GM23248 (cell line): ENCODE data around the gene CSNK2A1. TPM values are rescaled to one million over a fixed set of nuclear protein-coding genes. Genes with fewer than 3 reads are reported as not detected.
A peak's percentile ranks its signal among the peaks of the same experiment; 100 is the strongest.

Experiments
- DNase-seq: peaks from one replicate; pipeline ENCODE4 v3.0.0-alpha.2; 2015
- H2AFZ ChIP-seq: fragments of 200-600 bp; sonication (generic); 2 replicates; pipeline ENCODE4 v1.6.1; 2016; ENCODE audit warnings: antibody characterized with exemption
- H3F3A ChIP-seq: fragments of 200-600 bp; sonication (generic); 2 replicates; pipeline ENCODE4 v1.6.1; 2016; ENCODE audit warnings: mild to moderate bottlenecking, antibody characterized with exemption, mixed run types; ENCODE audit not compliant: insufficient read depth
- H3K27ac ChIP-seq: fragments of 200-600 bp; sonication (generic); 2 replicates; pipeline ENCODE4 v1.5.1; 2016; ENCODE audit warnings: mild to moderate bottlenecking
- H3K27me3 ChIP-seq: fragments of 200-600 bp; sonication (generic); replicated peaks from 2 replicates; pipeline ENCODE4 v1.6.1; 2016; ENCODE audit warnings: mild to moderate bottlenecking; ENCODE audit not compliant: insufficient read depth
- H3K36me3 ChIP-seq: fragments of 200-600 bp; sonication (generic); 2 replicates; pipeline ENCODE4 v1.6.1; 2016; ENCODE audit warnings: low read depth, mild to moderate bottlenecking
- H3K4me1 ChIP-seq: fragments of 200-600 bp; sonication (generic); 2 replicates; pipeline ENCODE4 v1.6.1; 2016; ENCODE audit warnings: mild to moderate bottlenecking; ENCODE audit not compliant: insufficient read depth
- H3K4me2 ChIP-seq: fragments of 200-600 bp; sonication (generic); one replicate; pipeline ENCODE4 v1.6.1; 2016; ENCODE audit warnings: mild to moderate bottlenecking; ENCODE audit not compliant: unreplicated experiment
- H3K4me3 ChIP-seq: fragments of 200-600 bp; sonication (generic); 2 replicates; pipeline ENCODE4 v1.5.1; 2016; ENCODE audit warnings: mild to moderate bottlenecking
- H3K79me2 ChIP-seq: fragments of 200-600 bp; sonication (generic); 2 replicates; pipeline ENCODE4 v1.6.1; 2016; ENCODE audit warnings: mild to moderate bottlenecking; ENCODE audit not compliant: insufficient read depth
- H3K9ac ChIP-seq: fragments of 200-600 bp; sonication (generic); 2 replicates; pipeline ENCODE4 v1.6.1; 2016; ENCODE audit warnings: mild to moderate bottlenecking
- H3K9me2 ChIP-seq: fragments of 200-600 bp; sonication (generic); 2 replicates; pipeline ENCODE4 v1.6.1; 2016; ENCODE audit warnings: mixed run types, mild to moderate bottlenecking, moderate library complexity; ENCODE audit not compliant: insufficient read depth
- H3K9me3 ChIP-seq: fragments of 200-600 bp; sonication (generic); one replicate; pipeline ENCODE4 v1.6.1; 2017; ENCODE audit warnings: low read depth
- H4K20me1 ChIP-seq: fragments of 200-600 bp; sonication (generic); 2 replicates; pipeline ENCODE4 v1.6.0; 2016; ENCODE audit not compliant: insufficient read depth
- EZH2 ChIP-seq: fragments of 200-600 bp; sonication (generic); IDR thresholded peaks from 2 replicates; pipeline ENCODE4 v1.6.1; 2018; ENCODE audit warnings: antibody characterized with exemption, mild to moderate bottlenecking; ENCODE audit not compliant: insufficient read depth, poor library complexity, severe bottlenecking
- EZH2phosphoT487 ChIP-seq: fragments of 200-600 bp; sonication (generic); IDR thresholded peaks from 2 replicates; pipeline ENCODE4 v1.6.1; 2018; ENCODE audit warnings: antibody characterized with exemption, moderate library complexity, mild to moderate bottlenecking, low read depth; ENCODE audit not compliant: insufficient read depth
- WGBS, 2 experiments: methylation state at CpG; one replicate each; pipeline ENCODE4 v1.1.6; 2015 to 2017; ENCODE audit warnings: low lambda C conversion rate in 2 of 2, low coverage in 1 of 2; ENCODE audit errors: missing lambda C conversion rate in 2 of 2; 5-methylcytosine and 5-hydroxymethylcytosine counted together
- in situ Hi-C: fragments of 300-500 bp; cut with MboI; formaldehyde crosslinking; loops from 2 replicates; pipeline ENCODE4 v1.15.0; 2020
- polyA plus RNA-seq: library from polyadenylated mRNA; unstranded; fragments of >200 nt; fragmentation: Nextera tagmentation; extraction: Ambion mirVana; gene quantifications from 2 replicates; pipeline ENCODE4 v1.2.1, GENCODE V29; 2016
- total RNA-seq: library from RNA; depleted of rRNA; stranded (reverse); fragments of >200 nt; shearing (Covaris generic); gene quantifications from 2 replicates; pipeline ENCODE4 v1.2.3, GENCODE V29; 2014

Gene CSNK2A1
- total and polyA plus RNA-seq, 2 experiments from 2014 or later = 69.0 to 98.8 TPM

- TF ChIP-seq EZH2 (no peak), EZH2phosphoT487 (no peak)
- in situ Hi-C loops = no loop called here
Observed at GRCh38 chr20:503048-503737, 40.4 kb downstream of the CSNK2A1 start.

GRCh38 chr20:497979-498378 is 45.6 kb downstream of the CSNK2A1 start:
- Histone ChIP-seq H3K4me2 (no peak overlapping the region), H3K9me3 (no peaks in the 10 kb centered on the region), H3K27ac (no peak overlapping the region), H3K79me2 (peaks cover 23% of the 10 kb centered on the region), H3K27me3 (no peaks in the 10 kb centered on the region), H3K4me1 (no peaks in the 10 kb centered on the region), H3F3A (peaks cover 6% of the 10 kb centered on the region; the same call in 1 of the 2 replicates), H3K9me2 (no peaks in the 10 kb centered on the region), H3K36me3 (peaks cover 76% of the 10 kb centered on the region), H2AFZ (no peak overlapping the region), H3K4me3 (no peak overlapping the region), H3K9ac (no peak overlapping the region), H4K20me1 (no peaks in the 10 kb centered on the region)
- no peak for TF ChIP-seq EZH2phosphoT487
- no peak for TF ChIP-seq EZH2
- DNase-seq = peak; percentile 53
- WGBS, 2 experiments = 96 to 98% methylated on average over 2 of the region's 2 CpGs
- in situ Hi-C loops = no loop called here

More at GRCh38 chr20:503048-503737, 40.4 kb downstream of the CSNK2A1 start:
- Histone ChIP-seq H3K36me3 (peaks cover 80% of the 10 kb centered on the region), H3K9me2 (no peaks in the 10 kb centered on the region), H3K79me2 (peaks cover 68% of the 10 kb centered on the region), H2AFZ (no peak overlapping the region), H3K9me3 (no peaks in the 10 kb centered on the region), H3K27me3 (no peaks in the 10 kb centered on the region), H3K4me2 (no peak overlapping the region), H3K4me3 (no peak overlapping the region), H3K9ac (no peak overlapping the region), H3F3A (peaks cover 10% of the 10 kb centered on the region; the same call in 1 of the 2 replicates), H3K27ac (no peak overlapping the region), H4K20me1 (peaks cover 6% of the 10 kb centered on the region; the same call in 1 of the 2 replicates), H3K4me1 (0 out of 2 replicates have a peak, but pooled peaks cover 4% of the 10 kb centered on the region)
- no peak for DNase-seq
- 97% methylated on average over 11 of the region's 11 CpGs for WGBS, 2 experiments

- in situ Hi-C loops = no loop called here
- DNase-seq = peak; percentile 55
- H3K36me3 ChIP-seq = peaks cover 73% of the 10 kb centered on the region
- TF ChIP-seq EZH2phosphoT487 = no peak
- TF ChIP-seq EZH2 = no peak
- no peak overlapping the region for H3K4me3 ChIP-seq
- 2 to 24% methylated on average over 2 of the region's 2 CpGs for WGBS, 2 experiments
- H3K27me3 ChIP-seq = no peaks in the 10 kb centered on the region
- no peak overlapping the region for H3K9ac ChIP-seq
- H3K27ac ChIP-seq = peak overlapping the region; percentile 36
- no peaks in the 10 kb centered on the region for H3K4me1 ChIP-seq
- H3F3A ChIP-seq = peaks cover 6% of the 10 kb centered on the region; the same call in 1 of the 2 replicates
- H3K4me2 ChIP-seq = no peak overlapping the region
- H3K9me3 ChIP-seq = no peaks in the 10 kb centered on the region
- no peak overlapping the region for H2AFZ ChIP-seq
- peaks cover 8% of the 10 kb centered on the region for H3K79me2 ChIP-seq
- no peaks in the 10 kb centered on the region for H4K20me1 ChIP-seq
- H3K9me2 ChIP-seq = no peaks in the 10 kb centered on the region
Observed at GRCh38 chr20:496126-496696, 47.4 kb downstream of the CSNK2A1 start.

- in situ Hi-C loops = no loop called here
- no peak overlapping the region for H3K4me2 ChIP-seq
- peaks cover 5% of the 10 kb centered on the region; the same call in 1 of the 2 replicates for H3K79me2 ChIP-seq
- H3K4me1 ChIP-seq = no peaks in the 10 kb centered on the region
- no peak overlapping the region for H2AFZ ChIP-seq
- no peaks in the 10 kb centered on the region for H3K9me2 ChIP-seq
- H3K36me3 ChIP-seq = peaks cover 71% of the 10 kb centered on the region
- no peaks in the 10 kb centered on the region for H3K27me3 ChIP-seq
- 97 to 98% methylated on average over 5 of the region's 5 CpGs for WGBS, 2 experiments
- H3K9ac ChIP-seq = no peak overlapping the region
- no peak overlapping the region for H3K4me3 ChIP-seq
- no peaks in the 10 kb centered on the region for H4K20me1 ChIP-seq
- 0 out of 2 replicates have a peak, but pooled peaks cover 9% of the 10 kb centered on the region for H3F3A ChIP-seq
- H3K27ac ChIP-seq = no peak overlapping the region
- no peak for TF ChIP-seq EZH2
- TF ChIP-seq EZH2phosphoT487 = no peak
- no peaks in the 10 kb centered on the region for H3K9me3 ChIP-seq
- no peak for DNase-seq
Observed at GRCh38 chr20:492159-492558, 51.4 kb downstream of the CSNK2A1 start.
